SU-DHL-6 (cell line): ENCODE results near the gene MAP3K20.

Experiments
- H2AFZ ChIP-seq: fragments of 200-600 bp; sonication (generic); 2 replicates; pipeline ENCODE4 v1.6.1; 2014; ENCODE audit warnings: low read depth, mild to moderate bottlenecking, moderate library complexity, mixed read lengths, antibody characterized with exemption, low read length; ENCODE audit not compliant: severe bottlenecking
- H3F3A ChIP-seq: fragments of 200-600 bp; shearing (Covaris generic); 2 replicates; pipeline ENCODE4 v1.6.0; 2016; ENCODE audit warnings: antibody characterized with exemption, mild to moderate bottlenecking; ENCODE audit not compliant: insufficient read depth
- H3K27ac ChIP-seq: fragments of 200-600 bp; sonication (generic); 2 replicates; pipeline ENCODE4 v1.5.1; 2016; ENCODE audit warnings: low read depth, mild to moderate bottlenecking, low read length, moderate library complexity, mixed read lengths
- H3K27me3 ChIP-seq: fragments of 200-600 bp; sonication (generic), shearing (Covaris generic); 2 replicates; pipeline ENCODE4 v1.6.0; 2014; ENCODE audit warnings: mild to moderate bottlenecking, low read length
- H3K36me3 ChIP-seq: fragments of 200-600 bp; sonication (generic); 2 replicates; pipeline ENCODE4 v1.6.1; 2014; ENCODE audit warnings: mild to moderate bottlenecking, low read length, mixed read lengths
- H3K4me2 ChIP-seq: fragments of 300-600, 200-600 bp; shearing (Covaris generic), sonication (generic); 2 replicates; pipeline ENCODE4 v1.6.0; 2014; ENCODE audit warnings: low read length, low read depth, mild to moderate bottlenecking; ENCODE audit not compliant: poor library complexity, severe bottlenecking
- H3K4me3 ChIP-seq: fragments of 200-600 bp; sonication (generic); 2 replicates; pipeline ENCODE4 v1.5.1; 2014; ENCODE audit warnings: antibody characterized with exemption, low read length, mild to moderate bottlenecking, mixed read lengths; ENCODE audit not compliant: insufficient read depth, poor library complexity, severe bottlenecking
- H3K79me2 ChIP-seq: fragments of 200-600 bp; sonication (generic); 2 replicates; pipeline ENCODE4 v1.6.1; 2014; ENCODE audit warnings: mild to moderate bottlenecking, low read length, moderate library complexity; ENCODE audit not compliant: insufficient read depth
- H3K9ac ChIP-seq: fragments of 200-600 bp; sonication (generic); 2 replicates; pipeline ENCODE4 v1.7.0; 2014; ENCODE audit warnings: mild to moderate bottlenecking, low read length
- H3K9me2 ChIP-seq: fragments of 200-600 bp; sonication (generic); replicated peaks from 2 replicates; pipeline ENCODE4 v1.6.1; 2014; ENCODE audit warnings: low read length; ENCODE audit not compliant: insufficient read depth
- H3K9me3 ChIP-seq: fragments of 200-600 bp; sonication (generic); 2 replicates; pipeline ENCODE4 v1.6.1; 2014; ENCODE audit warnings: low read length, mixed read lengths; ENCODE audit not compliant: insufficient read depth
- H4K20me1 ChIP-seq: fragments of 200-600 bp; sonication (generic); 2 replicates; pipeline ENCODE4 v1.6.1; 2014; ENCODE audit warnings: low read depth, mild to moderate bottlenecking, antibody characterized with exemption, low read length, moderate library complexity, mixed read lengths
- CTCF ChIP-seq: fragments of 200-600 bp; sonication (generic); IDR thresholded peaks from one replicate; pipeline ENCODE4 v1.5.1; 2017; ENCODE audit warnings: antibody characterized with exemption, mild to moderate bottlenecking, low read length, moderate library complexity; ENCODE audit not compliant: insufficient read depth, poor library complexity, severe bottlenecking
- EZH2phosphoT487 ChIP-seq: fragments of 200-600 bp; sonication (generic), shearing (Covaris generic); conservative IDR thresholded peaks from 2 replicates; pipeline ENCODE4 v1.6.1; 2018; ENCODE audit warnings: mild to moderate bottlenecking, antibody characterized with exemption, low read length, moderate library complexity, mixed read lengths

MAP3K20 gene

GRCh38 chr2:173132531-173132930 is 56.9 kb downstream of the MAP3K20 start:
- Histone ChIP-seq H3K9me3 (no peaks in the 10 kb centered on the region), H3K79me2 (no peaks in the 10 kb centered on the region), H3K36me3 (no peaks in the 10 kb centered on the region), H3K9me2 (no peaks in the 10 kb centered on the region), H3K4me3 (no peak overlapping the region), H3K4me2 (no peak overlapping the region), H2AFZ (no peak overlapping the region), H3F3A (no peaks in the 10 kb centered on the region), H3K9ac (no peak overlapping the region), H4K20me1 (no peaks in the 10 kb centered on the region), H3K27ac (no peak overlapping the region), H3K27me3 (no peaks in the 10 kb centered on the region)
- TF ChIP-seq EZH2phosphoT487 (no peak), CTCF (no peak)

- TF ChIP-seq EZH2phosphoT487, result no peak
- TF ChIP-seq CTCF, result no peak
- H3K79me2 ChIP-seq, result no peaks in the 10 kb centered on the region
- no peaks in the 10 kb centered on the region for H3K9me2 ChIP-seq
- H2AFZ ChIP-seq, result no peak overlapping the region
- H3K27ac ChIP-seq, result no peak overlapping the region
- no peak overlapping the region for H3K9ac ChIP-seq
- H3K9me3 ChIP-seq, result no peaks in the 10 kb centered on the region
- H3K27me3 ChIP-seq, result no peaks in the 10 kb centered on the region
- H3F3A ChIP-seq, result no peaks in the 10 kb centered on the region
- no peak overlapping the region for H3K4me3 ChIP-seq
- no peaks in the 10 kb centered on the region for H3K36me3 ChIP-seq
- no peaks in the 10 kb centered on the region for H4K20me1 ChIP-seq
- no peak overlapping the region for H3K4me2 ChIP-seq
Observed at GRCh38 chr2:173134703-173135102, 59.1 kb downstream of the MAP3K20 start.

GRCh38 chr2:173136067-173136466 is 60.4 kb downstream of the MAP3K20 start:
- H3K27ac ChIP-seq, result no peak overlapping the region
- H3K4me2 ChIP-seq, result no peak overlapping the region

More at GRCh38 chr2:173136067-173136466, 60.4 kb downstream of the MAP3K20 start:
- TF ChIP-seq EZH2phosphoT487, result no peak
- no peak for TF ChIP-seq CTCF
- Histone ChIP-seq H3K27me3 (no peaks in the 10 kb centered on the region), H3K79me2 (no peaks in the 10 kb centered on the region), H3K9me2 (no peaks in the 10 kb centered on the region), H3K9me3 (no peaks in the 10 kb centered on the region), H3K9ac (no peak overlapping the region), H4K20me1 (no peaks in the 10 kb centered on the region), H3K36me3 (no peaks in the 10 kb centered on the region), H3F3A (no peaks in the 10 kb centered on the region), H3K4me3 (no peak overlapping the region), H2AFZ (no peak overlapping the region)
